ENCODE data around the gene RBSN.

Gene RBSN

GRCh38 chr3:15055019-15055557 is 43.9 kb downstream of the RBSN start:
- no peak for DNase-seq

- DNase-seq, result no peak
Observed at GRCh38 chr3:15053541-15053940, 45.4 kb downstream of the RBSN start.

GRCh38 chr3:15052335-15053242 is 46.4 kb downstream of the RBSN start:
- no peak for DNase-seq

GRCh38 chr3:15051531-15051930 is 47.4 kb downstream of the RBSN start:
- peak; percentile 65 for DNase-seq

- DNase-seq, result no peak
Observed at GRCh38 chr3:15050405-15051092, 48.4 kb downstream of the RBSN start.

- no peak for DNase-seq
Observed at GRCh38 chr3:15049584-15049983, 49.4 kb downstream of the RBSN start.

GRCh38 chr3:15045667-15046066 is 53.3 kb downstream of the RBSN start:
- DNase-seq, result no peak

- no peak for DNase-seq
Observed at GRCh38 chr3:15044326-15044725, 54.6 kb downstream of the RBSN start.

GRCh38 chr3:15043408-15044171 is 55.4 kb downstream of the RBSN start:
- no peak for DNase-seq

GRCh38 chr3:15042936-15043335 is 56.0 kb downstream of the RBSN start:
- no peak for DNase-seq

- no peak for DNase-seq
Observed at GRCh38 chr3:15041950-15042349, 57.0 kb downstream of the RBSN start.

GRCh38 chr3:15040844-15041243 is 58.1 kb downstream of the RBSN start:
- DNase-seq, result no peak

- DNase-seq, result no peak
Observed at GRCh38 chr3:15038306-15038705, 60.6 kb downstream of the RBSN start.

- DNase-seq, result no peak
Observed at GRCh38 chr3:15033103-15033502, 65.8 kb downstream of the RBSN start.

- no peak for DNase-seq
Observed at GRCh38 chr3:15032650-15033049, 66.3 kb downstream of the RBSN start.

GRCh38 chr3:15029625-15030024 is 69.3 kb downstream of the RBSN start:
- DNase-seq, result no peak

GRCh38 chr3:15023719-15024118 is 75.2 kb downstream of the RBSN start:
- DNase-seq, result no peak

GRCh38 chr3:15023249-15023648 is 75.7 kb downstream of the RBSN start:
- DNase-seq, result no peak
